Measurements from ENCODE around the gene GCDH.
A peak's percentile ranks its signal among the peaks of the same experiment; 100 is the strongest.
"Not testable (repeated sequence)": the region's sequence is repeated elsewhere in the genome, so short reads cannot be mapped to it uniquely, and the experiment has no call there.

The GCDH gene

GRCh38 chr19:12912571-12912970 lies 21.6 kb downstream of the GCDH start:
- no peaks in the 10 kb centered on the region for H3K36me3 ChIP-seq (ENCODE audit: control insufficient read depth, insufficient read depth, low read length)
- no peak overlapping the region for H3K23ac ChIP-seq (ENCODE audit: low read length)
- H4K5ac ChIP-seq (ENCODE audit: low read length): peak overlapping the region; percentile 6
- peak overlapping the region; percentile 2 for H3K9ac ChIP-seq (ENCODE audit: low read length)
- no peak overlapping the region for H4K8ac ChIP-seq (ENCODE audit: low read depth, low read length)
- no peak overlapping the region for H3K4me2 ChIP-seq (ENCODE audit: low read length)
- no peaks in the 10 kb centered on the region for H3K27me3 ChIP-seq (ENCODE audit: insufficient read depth, low read length, poor library complexity)
- H3K4me1 ChIP-seq (ENCODE audit: control insufficient read depth, low read depth, low read length): peaks cover 6% of the 10 kb centered on the region
- DNase-seq: no peak
- H2AK5ac ChIP-seq (ENCODE audit: low read length): no peak overlapping the region
- H3K18ac ChIP-seq (ENCODE audit: low read length): no peak overlapping the region
- no peak overlapping the region for H3K4me3 ChIP-seq (ENCODE audit: low read length)
- H3K56ac ChIP-seq (ENCODE audit: low read length): peak overlapping the region; percentile 66
- no CpG with 5 or more reads among the region's 4 CpGs for WGBS (ENCODE audit: extremely low coverage, insufficient coverage, low lambda C conversion rate)
- no peak overlapping the region for H3K4ac ChIP-seq (ENCODE audit: low read depth, low read length)
- peak overlapping the region; percentile 15 for H3K27ac ChIP-seq (ENCODE audit: low read depth, low read length)
- H2BK120ac ChIP-seq (ENCODE audit: low read depth, low read length): no peak overlapping the region
- no peak overlapping the region for H2BK5ac ChIP-seq (ENCODE audit: low read length)
- H3K79me2 ChIP-seq (ENCODE audit: control insufficient read depth, insufficient read depth, low read length): no peaks in the 10 kb centered on the region
- H2BK15ac ChIP-seq (replicated peaks; ENCODE audit: low read depth): no peak overlapping the region
- no peaks in the 10 kb centered on the region for H3K79me1 ChIP-seq (ENCODE audit: low read length)

GRCh38 chr19:12913011-12913561 lies 22.1 kb downstream of the GCDH start:
- H2AK5ac ChIP-seq (ENCODE audit: low read length): no peak overlapping the region
- no peak overlapping the region for H3K4me3 ChIP-seq (ENCODE audit: low read length)
- H3K9ac ChIP-seq (ENCODE audit: low read length): peak overlapping the region; percentile 2
- peak overlapping the region; percentile 52 for H3K27ac ChIP-seq (ENCODE audit: low read depth, low read length)
- peak overlapping the region; percentile 66 for H3K56ac ChIP-seq (ENCODE audit: low read length)
- H3K79me2 ChIP-seq (ENCODE audit: control insufficient read depth, insufficient read depth, low read length): no peaks in the 10 kb centered on the region
- no peak overlapping the region for H2BK5ac ChIP-seq (ENCODE audit: low read length)
- no peak overlapping the region for H3K18ac ChIP-seq (ENCODE audit: low read length)
- no peak overlapping the region for H3K23ac ChIP-seq (ENCODE audit: low read length)
- H3K4me2 ChIP-seq (ENCODE audit: low read length): no peak overlapping the region
- H3K79me1 ChIP-seq (ENCODE audit: low read length): no peaks in the 10 kb centered on the region
- no peak overlapping the region for H2BK15ac ChIP-seq (replicated peaks; ENCODE audit: low read depth)
- peak; percentile 72 for DNase-seq
- no peak overlapping the region for H2BK120ac ChIP-seq (ENCODE audit: low read depth, low read length)
- H3K36me3 ChIP-seq (ENCODE audit: control insufficient read depth, insufficient read depth, low read length): no peaks in the 10 kb centered on the region
- H3K27me3 ChIP-seq (ENCODE audit: insufficient read depth, low read length, poor library complexity): no peaks in the 10 kb centered on the region
- H3K4me1 ChIP-seq (ENCODE audit: control insufficient read depth, low read depth, low read length): peaks cover 6% of the 10 kb centered on the region
- H3K4ac ChIP-seq (ENCODE audit: low read depth, low read length): no peak overlapping the region
- no peak overlapping the region for H4K5ac ChIP-seq (ENCODE audit: low read length)
- H4K8ac ChIP-seq (ENCODE audit: low read depth, low read length): peak overlapping the region; percentile 57
- no CpG with 5 or more reads among the region's 22 CpGs for WGBS (ENCODE audit: extremely low coverage, insufficient coverage, low lambda C conversion rate)

- H3K56ac ChIP-seq (ENCODE audit: low read length): peak overlapping the region; percentile 19
- no peak overlapping the region for H2AK5ac ChIP-seq (ENCODE audit: low read length)
- no peak overlapping the region for H2BK120ac ChIP-seq (ENCODE audit: low read depth, low read length)
- H2BK5ac ChIP-seq (ENCODE audit: low read length): no peak overlapping the region
- no peak overlapping the region for H3K4ac ChIP-seq (ENCODE audit: low read depth, low read length)
- peaks cover 6% of the 10 kb centered on the region for H3K4me1 ChIP-seq (ENCODE audit: control insufficient read depth, low read depth, low read length)
- H3K27ac ChIP-seq (ENCODE audit: low read depth, low read length): peak overlapping the region; percentile 52
- H3K27me3 ChIP-seq (ENCODE audit: insufficient read depth, low read length, poor library complexity): no peaks in the 10 kb centered on the region
- WGBS (ENCODE audit: extremely low coverage, insufficient coverage, low lambda C conversion rate): no CpG with 5 or more reads among the region's 12 CpGs
- no peak overlapping the region for H3K4me2 ChIP-seq (ENCODE audit: low read length)
- no peak overlapping the region for H2BK15ac ChIP-seq (replicated peaks; ENCODE audit: low read depth)
- peak overlapping the region; percentile 89 for H3K23ac ChIP-seq (ENCODE audit: low read length)
- no peaks in the 10 kb centered on the region for H3K79me2 ChIP-seq (ENCODE audit: control insufficient read depth, insufficient read depth, low read length)
- no peak overlapping the region for H4K8ac ChIP-seq (ENCODE audit: low read depth, low read length)
- no peak overlapping the region for H3K4me3 ChIP-seq (ENCODE audit: low read length)
- peak overlapping the region; percentile 28 for H3K9ac ChIP-seq (ENCODE audit: low read length)
- H3K36me3 ChIP-seq (ENCODE audit: control insufficient read depth, insufficient read depth, low read length): no peaks in the 10 kb centered on the region
- DNase-seq: peak; percentile 59
- H4K5ac ChIP-seq (ENCODE audit: low read length): no peak overlapping the region
- no peak overlapping the region for H3K18ac ChIP-seq (ENCODE audit: low read length)
- H3K79me1 ChIP-seq (ENCODE audit: low read length): no peaks in the 10 kb centered on the region
Measured at GRCh38 chr19:12913851-12914690, 23.1 kb downstream of the GCDH start.

- not testable (repeated sequence) for H4K8ac ChIP-seq (ENCODE audit: low read depth, low read length); H3K4me1 ChIP-seq (ENCODE audit: control insufficient read depth, low read depth, low read length); H3K27me3 ChIP-seq (ENCODE audit: insufficient read depth, low read length, poor library complexity); H3K79me1 ChIP-seq (ENCODE audit: low read length); DNase-seq; H3K18ac ChIP-seq (ENCODE audit: low read length); H3K79me2 ChIP-seq (ENCODE audit: control insufficient read depth, insufficient read depth, low read length); H2BK5ac ChIP-seq (ENCODE audit: low read length); H3K9ac ChIP-seq (ENCODE audit: low read length); H3K56ac ChIP-seq (ENCODE audit: low read length); H3K4ac ChIP-seq (ENCODE audit: low read depth, low read length); H3K4me2 ChIP-seq (ENCODE audit: low read length); H3K27ac ChIP-seq (ENCODE audit: low read depth, low read length); H4K5ac ChIP-seq (ENCODE audit: low read length); H2AK5ac ChIP-seq (ENCODE audit: low read length); H3K36me3 ChIP-seq (ENCODE audit: control insufficient read depth, insufficient read depth, low read length); H3K4me3 ChIP-seq (ENCODE audit: low read length); H3K23ac ChIP-seq (ENCODE audit: low read length); H2BK15ac ChIP-seq (replicated peaks; ENCODE audit: low read depth); H2BK120ac ChIP-seq (ENCODE audit: low read depth, low read length)
- no CpG with 5 or more reads among the region's 4 CpGs for WGBS (ENCODE audit: extremely low coverage, insufficient coverage, low lambda C conversion rate)
Measured at GRCh38 chr19:12915860-12916259, 24.9 kb downstream of the GCDH start.

- DNase-seq: no peak
- Histone ChIP-seq H2BK120ac (ENCODE audit: low read depth, low read length) (no peak overlapping the region), H2BK5ac (ENCODE audit: low read length) (no peak overlapping the region), H3K56ac (ENCODE audit: low read length) (no peak overlapping the region), H3K27me3 (ENCODE audit: insufficient read depth, low read length, poor library complexity) (no peaks in the 10 kb centered on the region), H3K23ac (ENCODE audit: low read length) (no peak overlapping the region), H3K36me3 (ENCODE audit: control insufficient read depth, insufficient read depth, low read length) (peaks cover 5% of the 10 kb centered on the region), H3K9ac (ENCODE audit: low read length) (no peak overlapping the region), H3K18ac (ENCODE audit: low read length) (no peak overlapping the region), H3K4me1 (ENCODE audit: control insufficient read depth, low read depth, low read length) (peaks cover 6% of the 10 kb centered on the region), H3K79me2 (ENCODE audit: control insufficient read depth, insufficient read depth, low read length) (no peaks in the 10 kb centered on the region), H2AK5ac (ENCODE audit: low read length) (no peak overlapping the region), H3K27ac (ENCODE audit: low read depth, low read length) (no peak overlapping the region), H2BK15ac (replicated peaks; ENCODE audit: low read depth) (no peak overlapping the region), H3K4ac (ENCODE audit: low read depth, low read length) (no peak overlapping the region), H3K79me1 (ENCODE audit: low read length) (no peaks in the 10 kb centered on the region), H3K4me3 (ENCODE audit: low read length) (no peak overlapping the region), H3K4me2 (ENCODE audit: low read length) (no peak overlapping the region), H4K5ac (ENCODE audit: low read length) (no peak overlapping the region), H4K8ac (ENCODE audit: low read depth, low read length) (no peak overlapping the region)
- no CpG with 5 or more reads among the region's 14 CpGs for WGBS (ENCODE audit: extremely low coverage, insufficient coverage, low lambda C conversion rate)
Measured at GRCh38 chr19:12918253-12918652, 27.3 kb downstream of the GCDH start.
